Stimulated activated CD4-positive, alpha-beta T cell treated with anti-CD3 and anti-CD28 coated beads, Interleukin-4, amount 100 ng/mL, for 4 hours (primary cell): Measurements from ENCODE around the gene PDE6G.

Source experiments
- DNase-seq, 2 experiments: peaks; one replicate each; pipeline ENCODE4 v3.0.0-alpha.2; 2020

PDE6G gene

GRCh38 chr17:81686614-81687013 is 30.3 kb upstream of the PDE6G start:
- DNase-seq, result no peak

- DNase-seq, result peak; percentile 49 to 63
Observed at GRCh38 chr17:81685108-81685507, 28.8 kb upstream of the PDE6G start.

GRCh38 chr17:81684442-81684911 is 28.1 kb upstream of the PDE6G start:
- no peak for DNase-seq

GRCh38 chr17:81683584-81684441 is 27.5 kb upstream of the PDE6G start, which contains the start of the genes ARL16 and HGS:
TSS of gene ARL16 (minus strand) at chr17:81683797. CDS start at chr17:81683753, 44 bp downstream.
TSS of gene HGS (plus strand) at chr17:81684011. CDS start at chr17:81684067, 56 bp downstream.
- DNase-seq, result peak; percentile 95 to 97

- DNase-seq, result no peak
Observed at GRCh38 chr17:81683208-81683583, 26.9 kb upstream of the PDE6G start.

GRCh38 chr17:81682565-81683207 is 26.3 kb upstream of the PDE6G start:
- no peak for DNase-seq

- DNase-seq, result no peak
Observed at GRCh38 chr17:81681672-81682071, 25.3 kb upstream of the PDE6G start.

- DNase-seq, result no peak
Observed at GRCh38 chr17:81680150-81680549, 23.8 kb upstream of the PDE6G start.

- DNase-seq, result no peak
Observed at GRCh38 chr17:81676906-81677305, 20.6 kb upstream of the PDE6G start.

- peak in 1 of 2 experiments; percentile 26 for DNase-seq
Observed at GRCh38 chr17:81675515-81676221, 19.3 kb upstream of the PDE6G start.

GRCh38 chr17:81673561-81674258 is 17.4 kb upstream of the PDE6G start:
- no peak for DNase-seq

- no peak for DNase-seq
Observed at GRCh38 chr17:81672954-81673353, 16.6 kb upstream of the PDE6G start.

- no peak for DNase-seq
Observed at GRCh38 chr17:81672504-81672903, 16.2 kb upstream of the PDE6G start.

GRCh38 chr17:81667754-81668153 is 11.4 kb upstream of the PDE6G start:
- no peak for DNase-seq

GRCh38 chr17:81666342-81667191 is 10.2 kb upstream of the PDE6G start, which contains the start of the genes CCDC137 and OXLD1:
TSS of gene CCDC137 (plus strand) at chr17:81666737. CDS start at chr17:81666767, 30 bp downstream.
TSS of gene OXLD1 (minus strand) at chr17:81666605. CDS start at chr17:81666577, 28 bp downstream.
- DNase-seq, result peak; percentile 90 to 91

GRCh38 chr17:81666092-81666341 is 9.7 kb upstream of the PDE6G start:
- no peak for DNase-seq

- peak; percentile 62 to 71 for DNase-seq
Observed at GRCh38 chr17:81665205-81666091, 9.1 kb upstream of the PDE6G start.

GRCh38 chr17:81664051-81664470 is 7.7 kb upstream of the PDE6G start:
- DNase-seq, result no peak

GRCh38 chr17:81662002-81662401 is 5.7 kb upstream of the PDE6G start:
- no peak for DNase-seq

- DNase-seq, result no peak
Observed at GRCh38 chr17:81660441-81660840, 4.1 kb upstream of the PDE6G start.

- no peak for DNase-seq
Observed at GRCh38 chr17:81659038-81659437, 2.7 kb upstream of the PDE6G start.
